ENCODE measurements around the gene ZBTB7A.

ZBTB7A gene

GRCh38 chr19:4093643-4094175, 27.0 kb upstream of the ZBTB7A start:
- DNase-seq: no peak

DNA sequence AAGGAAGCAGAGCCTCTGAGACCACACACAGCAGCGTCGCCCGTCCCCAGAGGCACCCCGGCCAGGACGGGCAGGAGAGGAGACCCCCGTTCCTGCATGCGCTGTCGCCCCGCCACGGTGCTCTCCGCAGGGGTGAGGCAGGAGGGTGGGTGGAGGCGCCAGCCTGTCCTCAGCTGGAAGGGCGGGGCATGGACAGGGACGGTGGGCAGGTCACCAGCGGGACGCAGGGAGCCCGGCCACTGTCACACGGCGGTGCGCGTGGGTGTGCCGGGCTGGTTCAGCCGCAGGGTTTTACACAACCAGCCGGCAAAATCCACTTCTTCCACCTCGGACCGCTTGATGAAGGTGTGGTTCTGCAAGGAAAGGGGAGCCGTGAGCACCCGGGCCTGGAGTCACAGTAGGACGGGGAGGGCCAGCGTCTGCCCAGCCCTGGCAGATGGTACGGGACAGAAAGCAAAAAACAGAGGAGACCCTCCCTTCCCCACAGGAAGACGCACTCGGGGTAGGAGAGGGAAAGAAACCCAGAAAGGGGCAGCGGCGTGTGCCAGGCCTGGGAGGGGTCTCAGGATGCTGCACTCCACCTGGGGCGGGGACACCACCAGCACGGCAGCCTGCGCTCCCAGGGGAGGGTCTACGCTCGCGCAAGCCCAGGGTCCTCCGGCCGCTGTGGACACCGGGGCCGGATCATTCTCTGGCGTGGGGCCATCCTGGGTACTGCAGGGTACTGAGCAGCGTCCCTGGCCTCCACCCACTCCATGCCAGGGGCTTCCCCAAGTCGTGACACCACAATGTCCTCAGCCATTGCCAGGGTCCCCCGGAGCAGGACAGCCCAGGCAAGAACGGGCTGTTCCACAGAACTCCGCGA, 23.9 kb upstream of the ZBTB7A start:
- DNase-seq: no peak

GRCh38 chr19:4089946-4090345, 23.2 kb upstream of the ZBTB7A start:
- DNase-seq: no peak

DNA sequence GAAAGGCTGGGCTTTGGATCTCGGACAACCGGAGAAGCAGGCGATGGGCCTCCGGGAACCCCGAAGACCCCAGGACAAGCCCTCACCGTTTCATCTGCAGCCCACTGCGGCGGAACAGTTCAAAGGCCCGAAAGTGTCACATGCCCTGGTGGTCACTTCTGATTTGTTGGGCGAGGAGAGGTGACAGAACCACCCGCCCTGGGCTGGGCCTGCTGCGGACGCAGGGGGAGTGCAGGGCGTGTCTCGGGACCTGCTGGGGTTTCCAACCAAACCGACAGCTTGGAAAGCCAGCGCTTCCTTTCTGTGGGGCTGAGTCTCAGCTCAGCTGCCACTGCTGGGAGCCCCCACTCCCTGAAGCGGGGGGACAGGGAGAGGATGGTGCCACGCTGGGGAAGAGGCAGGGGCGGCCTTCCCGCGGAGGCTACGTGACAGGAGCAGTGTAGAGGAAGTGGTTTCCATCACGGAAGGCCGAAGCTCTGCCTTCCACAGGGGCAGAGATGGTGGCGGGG, 22.8 kb upstream of the ZBTB7A start:
- no peak for DNase-seq

DNA sequence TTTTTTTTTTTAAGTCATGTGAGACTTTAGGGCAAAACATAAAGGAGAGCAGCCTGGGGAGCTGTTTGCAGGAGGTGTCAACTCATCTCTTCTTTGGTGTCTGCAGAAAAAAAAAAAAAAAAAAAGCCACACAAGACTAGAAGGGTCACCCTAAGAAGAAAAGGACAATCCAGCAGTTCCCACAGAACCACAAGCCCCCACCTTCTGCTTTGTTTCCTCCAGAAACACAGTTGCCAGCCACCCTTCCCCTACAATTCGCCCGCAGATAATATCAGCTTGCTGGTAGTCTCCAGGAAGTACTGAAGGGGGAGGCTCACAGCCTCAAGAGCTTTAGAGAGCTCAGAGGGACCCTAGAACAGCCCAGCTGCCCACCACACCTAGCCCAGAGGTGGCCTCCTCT, 22.3 kb upstream of the ZBTB7A start:
- DNase-seq: no peak

GRCh38 chr19:4087787-4088679, 21.3 kb upstream of the ZBTB7A start:
- DNase-seq: no peak

GRCh38 chr19:4086411-4086867, 19.7 kb upstream of the ZBTB7A start:
- no peak for DNase-seq

GRCh38 chr19:4084547-4084877, 17.8 kb upstream of the ZBTB7A start:
- no peak for DNase-seq

- DNase-seq: no peak
Measured at GRCh38 chr19:4083677-4084546, 17.2 kb upstream of the ZBTB7A start.

DNA sequence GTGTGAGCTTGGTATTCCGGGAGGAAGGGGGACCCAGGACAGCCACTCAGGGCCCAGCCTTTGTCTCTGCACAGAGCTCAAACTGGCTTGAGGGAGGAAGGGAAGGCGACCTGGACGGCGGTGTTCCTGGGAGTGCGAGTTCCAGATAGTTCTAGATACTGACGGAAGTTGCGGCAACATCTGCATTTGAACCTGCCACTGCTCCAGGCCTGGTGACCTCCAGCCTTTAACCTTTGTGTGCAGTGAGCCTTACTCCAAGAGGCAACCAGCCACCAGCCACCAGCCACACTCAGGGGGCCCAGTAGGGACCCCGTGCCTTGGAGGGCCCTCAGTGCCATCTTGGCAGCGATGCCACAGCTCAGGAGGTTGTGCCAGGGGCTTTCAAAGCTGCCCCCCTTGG, 15.5 kb upstream of the ZBTB7A start:
- DNase-seq: no peak

GRCh38 chr19:4081441-4082129, 14.9 kb upstream of the ZBTB7A start:
- DNase-seq: peak; percentile 22

GRCh38 chr19:4080473-4080872, 13.8 kb upstream of the ZBTB7A start:
- DNase-seq: no peak

- peak; percentile 33 for DNase-seq
Measured at GRCh38 chr19:4077800-4078684, 11.3 kb upstream of the ZBTB7A start.

DNA sequence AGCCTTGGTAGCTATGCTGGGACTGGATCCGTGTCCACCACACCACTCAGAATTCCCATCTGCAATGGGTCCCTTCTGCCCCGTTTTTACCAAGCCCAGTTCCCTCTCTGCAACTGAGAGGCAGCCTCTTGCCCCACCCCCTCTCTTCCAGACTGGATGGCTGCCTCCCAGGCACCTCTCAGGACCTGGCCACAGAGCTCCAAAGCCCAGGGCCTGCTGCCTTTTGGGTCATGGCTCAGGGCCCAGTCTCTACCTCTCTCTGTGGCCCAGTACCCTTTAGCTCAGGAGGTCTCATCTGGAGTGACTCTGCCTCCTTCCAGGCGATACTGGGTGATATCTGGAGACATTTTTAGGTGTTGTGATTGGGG, 10.3 kb upstream of the ZBTB7A start:
- no peak for DNase-seq

DNA sequence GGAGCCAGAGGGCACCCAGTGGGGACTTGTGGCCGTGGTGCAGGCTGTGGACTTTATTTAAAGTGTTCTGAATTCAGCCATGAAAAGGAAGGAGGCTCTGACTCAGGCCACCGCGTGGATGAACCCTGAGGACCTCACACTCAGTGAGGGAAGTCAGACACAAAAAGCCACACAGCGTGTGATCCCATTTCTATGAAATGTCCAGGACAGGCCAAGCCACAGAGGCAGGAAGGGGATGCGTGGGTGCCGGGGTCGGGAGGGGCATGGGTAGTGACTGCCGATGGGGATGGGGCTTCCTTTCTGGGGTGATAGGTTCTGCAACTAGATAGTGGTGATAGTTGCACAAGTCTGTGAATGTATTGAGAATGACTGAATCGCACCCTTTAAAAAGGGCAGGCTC, 8.7 kb upstream of the ZBTB7A start:
- DNase-seq: no peak

DNA sequence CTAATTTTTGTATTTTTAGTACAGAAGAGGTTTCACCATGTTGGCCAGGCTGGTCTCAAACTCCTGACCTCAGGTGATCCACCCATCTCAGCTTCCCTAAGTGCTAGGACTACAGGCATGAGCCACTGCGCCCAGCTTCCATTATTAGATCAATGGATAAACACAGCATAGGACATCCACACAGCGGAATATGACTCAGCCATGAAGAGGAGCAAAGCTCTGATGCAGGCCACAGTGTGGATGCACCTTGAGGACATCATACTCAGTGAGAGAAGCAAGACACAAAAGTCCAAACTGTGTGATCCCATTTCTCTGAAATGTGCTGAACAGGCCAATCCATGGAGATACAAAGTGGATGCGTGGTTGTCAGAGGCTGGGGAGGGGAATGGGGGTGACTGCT, 4.9 kb upstream of the ZBTB7A start:
- DNase-seq: no peak

- DNase-seq: no peak
Measured at GRCh38 chr19:4069331-4069959, 2.7 kb upstream of the ZBTB7A start.

GRCh38 chr19:4068047-4068966, 1.6 kb upstream of the ZBTB7A start:
- no peak for DNase-seq

All from fibroblast of skin of scalp (primary cell).